HG02610 (cell line): Measurements from ENCODE around the gene IFNA4.
"Not testable (repeated sequence)": the region's sequence is repeated elsewhere in the genome, so short reads cannot be mapped to it uniquely, and the experiment has no call there.

ENCODE experiments used
- ATAC-seq: cut with Tn5 transposase; IDR thresholded peaks from one replicate; pipeline ENCODE4 v1.9.1; 2021; ENCODE audit warnings: mild to moderate bottlenecking, moderate library complexity; ENCODE audit not compliant: unreplicated experiment

Gene IFNA4

DNA sequence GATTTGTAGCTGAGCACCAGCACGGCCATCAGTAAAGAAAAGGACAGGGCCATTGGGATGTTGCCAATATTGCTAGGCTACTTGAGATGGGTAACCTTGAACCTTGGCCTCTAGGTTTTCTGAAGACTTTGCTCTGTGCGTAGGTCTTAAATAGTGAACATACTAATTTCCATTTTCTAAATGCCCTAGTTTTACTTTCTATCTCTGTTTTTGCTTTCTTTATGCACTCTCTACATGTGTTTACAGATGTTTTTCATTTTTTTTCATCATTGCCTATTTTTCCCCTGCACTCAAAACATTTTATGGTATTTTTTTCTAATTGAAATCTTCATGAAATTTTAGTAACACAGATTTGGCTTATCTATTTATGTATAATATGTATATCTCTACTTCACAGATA, 20.8 kb downstream of the IFNA4 start, which contains the start of gene IFNA21:
TSS of gene IFNA21 (minus strand) at position 101 of the 400 bp plus-strand sequence. CDS start at position 53, 48 bp downstream.
- not testable (repeated sequence) for ATAC-seq

DNA sequence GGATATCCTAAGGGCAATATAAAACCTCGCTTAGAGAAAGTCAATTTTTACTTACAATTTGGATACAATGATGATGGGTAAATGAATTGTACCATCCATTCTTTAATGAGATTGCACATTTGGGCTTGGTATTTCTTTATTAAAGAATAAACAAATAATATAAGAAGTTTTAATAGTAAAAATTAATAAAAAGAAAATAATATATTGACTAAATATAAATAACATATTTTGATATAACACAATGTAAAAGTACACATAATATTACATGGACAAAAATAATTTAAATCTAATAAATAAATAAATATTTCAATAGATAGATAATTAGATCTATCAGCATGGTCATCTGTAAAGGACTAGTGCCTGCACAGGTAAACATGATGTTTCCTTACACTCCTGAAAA, 21.9 kb downstream of the IFNA4 start:
- ATAC-seq: no peak

DNA sequence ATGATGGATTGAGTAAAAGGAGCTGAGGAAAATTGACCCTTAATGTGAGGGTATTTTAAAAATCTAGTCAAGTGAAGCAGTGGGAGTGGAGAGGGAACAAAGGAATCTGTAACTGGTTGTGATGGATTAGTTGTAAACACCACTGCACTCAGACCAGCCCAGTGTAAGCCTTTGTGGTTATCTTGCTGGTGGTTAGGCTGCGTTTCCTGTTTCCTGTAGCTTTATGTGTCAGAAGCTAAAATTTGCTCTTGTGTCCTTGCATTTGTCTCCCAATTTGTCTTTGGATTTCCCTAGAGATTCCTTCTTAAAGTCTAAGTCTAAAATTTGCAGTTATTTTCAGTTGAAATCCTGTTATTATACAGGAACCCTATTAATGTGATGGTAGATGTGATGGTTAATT, 27.2 kb downstream of the IFNA4 start:
- peak; percentile 90 for ATAC-seq

DNA sequence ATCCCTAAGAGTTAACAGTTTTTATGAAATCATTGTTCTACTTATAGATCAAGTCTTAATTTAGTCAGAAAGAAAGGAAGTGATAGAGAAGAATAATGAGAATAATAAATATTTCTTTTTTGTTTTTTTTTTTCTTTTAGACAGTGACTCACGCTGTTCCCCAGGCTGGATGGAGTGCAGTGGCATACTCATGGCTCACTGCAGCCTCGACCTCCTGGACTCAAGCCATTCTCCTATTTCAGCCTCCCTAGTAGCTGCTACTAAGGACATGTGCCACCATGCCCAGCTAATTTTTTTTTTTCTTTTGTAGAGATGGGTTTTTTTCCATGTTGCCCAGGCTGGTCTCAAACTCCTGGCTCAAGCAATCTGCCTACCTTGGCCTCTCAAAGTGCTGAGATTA, 31.9 kb downstream of the IFNA4 start:
- ATAC-seq: no peak

DNA sequence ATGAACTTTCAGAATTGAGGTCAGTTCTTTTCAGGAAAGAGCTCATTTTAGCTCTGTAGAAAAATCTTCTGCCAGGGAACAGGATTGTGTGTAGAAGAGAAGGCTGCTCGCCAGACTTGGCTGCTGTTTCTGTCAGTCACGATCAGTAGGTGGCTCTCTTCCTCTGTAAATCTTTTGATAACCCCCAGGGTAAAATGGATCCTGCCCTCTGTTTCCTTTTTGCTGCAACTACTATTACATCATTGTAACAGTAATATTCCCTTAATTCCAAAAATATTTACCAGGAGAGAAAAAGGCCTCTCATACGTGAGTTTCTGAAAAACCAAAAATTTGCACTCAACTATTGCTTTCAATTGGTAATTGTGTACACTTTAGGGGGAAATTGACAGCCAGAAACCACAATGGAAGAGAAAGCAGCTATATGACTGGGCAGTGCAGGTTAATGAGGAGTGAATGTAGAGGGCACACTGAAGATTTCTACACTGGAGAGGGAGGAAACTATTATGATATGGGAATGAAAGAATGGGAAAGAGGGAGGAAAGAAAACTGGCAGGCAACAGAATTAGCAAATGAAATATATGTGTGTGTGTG, 33.3 kb downstream of the IFNA4 start:
- ATAC-seq: peak; percentile 89

DNA sequence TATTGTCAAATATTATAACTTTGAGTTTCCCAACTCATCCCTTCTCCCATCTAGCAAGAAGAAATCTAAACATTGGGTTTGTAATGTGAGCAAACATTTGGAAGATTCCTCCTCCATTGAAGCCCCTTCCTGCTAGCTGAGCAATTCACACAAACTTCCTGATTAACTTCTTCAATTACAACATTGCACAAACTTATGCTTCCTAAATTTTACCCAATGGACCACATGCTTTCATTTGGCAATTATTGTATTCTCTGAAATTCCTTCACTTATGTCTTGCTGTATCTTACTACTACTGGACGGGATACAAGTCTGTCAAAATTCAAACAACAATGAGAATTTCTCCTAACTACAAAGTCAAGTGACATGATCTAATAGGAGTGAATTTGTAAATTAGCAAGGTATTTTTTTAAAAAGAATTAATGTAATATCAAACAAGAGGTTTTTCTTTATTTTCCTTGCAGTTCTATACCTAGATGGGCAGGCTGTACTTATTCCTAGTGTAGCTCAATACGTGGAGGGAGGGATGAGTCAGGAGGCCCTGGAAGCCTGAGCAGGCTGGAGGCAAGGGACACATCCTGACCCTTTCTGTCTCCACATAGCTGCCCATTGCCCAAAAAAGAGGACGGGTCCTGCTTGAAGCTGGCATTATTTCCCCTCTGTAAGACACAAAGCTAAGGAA, 33.9 kb downstream of the IFNA4 start:
- ATAC-seq: peak; percentile 13

DNA sequence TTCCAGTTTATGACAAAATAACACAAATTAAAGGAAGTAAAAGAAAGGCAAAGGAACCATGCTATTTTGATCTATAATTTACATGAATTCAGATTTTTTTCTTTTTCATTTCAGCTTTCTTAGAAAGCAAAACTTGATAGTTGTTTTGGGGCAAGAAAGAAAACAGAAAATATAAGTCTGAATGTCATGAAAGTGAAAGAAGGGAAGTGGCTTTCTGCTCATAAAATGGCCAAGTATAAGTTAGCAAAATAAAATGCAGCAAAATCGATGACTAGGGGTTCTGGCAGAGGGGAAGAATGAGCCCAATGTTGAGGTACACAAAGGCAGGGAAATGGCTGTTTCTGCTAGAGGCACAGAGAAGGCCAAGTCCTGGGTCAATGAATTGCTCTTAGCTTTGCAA, 42.8 kb downstream of the IFNA4 start:
- peak; percentile 60 for ATAC-seq

DNA sequence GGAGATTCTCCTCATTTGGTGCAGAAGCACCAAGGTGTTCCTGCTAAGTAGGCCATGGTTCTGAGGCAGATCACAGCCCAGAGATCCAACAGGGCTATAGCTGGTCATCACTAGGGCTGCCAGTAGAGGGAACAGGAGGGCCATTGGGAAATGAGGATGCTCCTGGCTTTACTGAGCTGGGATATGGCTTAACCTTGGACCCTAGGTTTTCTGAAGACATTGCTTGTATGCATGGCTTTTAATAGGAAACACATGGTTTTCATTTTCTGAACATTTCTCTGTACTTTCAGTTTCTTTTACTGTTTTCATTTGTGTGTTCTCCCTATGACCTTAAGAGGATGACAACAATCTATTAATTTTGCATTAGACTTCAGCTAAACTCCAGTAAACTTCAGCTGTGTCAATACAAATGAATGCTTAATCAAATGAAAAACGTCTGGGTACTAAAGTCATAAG, 45.9 kb downstream of the IFNA4 start, which contains the start of gene IFNW1:
TSS of gene IFNW1 (minus strand) at position 406 of the 456 bp plus-strand sequence. CDS start at position 144, 262 bp downstream.
- peak; percentile 44 for ATAC-seq

DNA sequence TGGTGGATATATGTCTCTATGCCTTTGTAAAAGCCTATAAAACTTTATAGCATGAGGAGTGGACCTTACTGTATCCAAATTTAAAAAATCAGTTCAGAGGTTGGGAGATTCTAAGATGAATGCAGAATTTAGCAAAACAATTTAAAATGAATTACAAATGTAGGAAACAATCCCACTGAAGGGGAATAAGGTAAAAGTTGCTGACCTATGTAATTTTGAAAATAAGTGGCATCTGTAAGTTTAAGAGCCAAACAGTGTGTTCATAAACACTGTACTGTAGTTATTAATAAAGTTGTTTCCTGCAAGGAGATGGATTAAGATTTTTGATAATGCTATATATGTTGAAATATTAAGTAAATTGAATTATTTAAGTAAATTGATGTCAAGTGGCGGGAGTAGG, 50.4 kb downstream of the IFNA4 start:
- ATAC-seq: no peak
